Measurements from ENCODE around the gene KRTAP10-12.
"Not testable (repeated sequence)": the region's sequence is repeated elsewhere in the genome, so short reads cannot be mapped to it uniquely, and the experiment has no call there.

- TF ChIP-seq, protein P1, sequence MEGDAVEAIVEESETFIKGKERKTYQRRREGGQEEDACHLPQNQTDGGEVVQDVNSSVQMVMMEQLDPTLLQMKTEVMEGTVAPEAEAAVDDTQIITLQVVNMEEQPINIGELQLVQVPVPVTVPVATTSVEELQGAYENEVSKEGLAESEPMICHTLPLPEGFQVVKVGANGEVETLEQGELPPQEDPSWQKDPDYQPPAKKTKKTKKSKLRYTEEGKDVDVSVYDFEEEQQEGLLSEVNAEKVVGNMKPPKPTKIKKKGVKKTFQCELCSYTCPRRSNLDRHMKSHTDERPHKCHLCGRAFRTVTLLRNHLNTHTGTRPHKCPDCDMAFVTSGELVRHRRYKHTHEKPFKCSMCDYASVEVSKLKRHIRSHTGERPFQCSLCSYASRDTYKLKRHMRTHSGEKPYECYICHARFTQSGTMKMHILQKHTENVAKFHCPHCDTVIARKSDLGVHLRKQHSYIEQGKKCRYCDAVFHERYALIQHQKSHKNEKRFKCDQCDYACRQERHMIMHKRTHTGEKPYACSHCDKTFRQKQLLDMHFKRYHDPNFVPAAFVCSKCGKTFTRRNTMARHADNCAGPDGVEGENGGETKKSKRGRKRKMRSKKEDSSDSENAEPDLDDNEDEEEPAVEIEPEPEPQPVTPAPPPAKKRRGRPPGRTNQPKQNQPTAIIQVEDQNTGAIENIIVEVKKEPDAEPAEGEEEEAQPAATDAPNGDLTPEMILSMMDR (IDR thresholded peaks at IDR 0.05) = not testable (repeated sequence)
- not testable (repeated sequence) for TF ChIP-seq POLR2A (IDR thresholded peaks at IDR 0.05; ENCODE audit: low read depth)
These were observed 7.2 kb upstream of the KRTAP10-12 start for GRCh38 chr21:44689740-44690139.
